ENCODE data around the gene PLXNA1. TPM values are rescaled to one million over a fixed set of nuclear protein-coding genes. Genes with fewer than 3 reads are reported as not detected.

Gene PLXNA1
- total RNA-seq, 4 donors from 2014 or later, result 20.8 to 56.7 (median 27.7) TPM

GRCh38 chr3:126948980-126949535 is 33.9 kb upstream of the PLXNA1 start:
- DNase-seq, result no peak
- H3K4me1 ChIP-seq, result no peaks in the 10 kb centered on the region
- intact Hi-C loops (cut with DNase I; ENCODE audit: low total_unique reads), result no loop called here
- H3K27ac ChIP-seq, result no peak overlapping the region
- no peaks in the 10 kb centered on the region for H3K36me3 ChIP-seq
- 92 to 93% methylated on average over 13 to 14 of the region's 14 CpGs for WGBS, 2 donors (ENCODE audit: low coverage in 1 of 2)
- H3K9me3 ChIP-seq, result no peaks in the 10 kb centered on the region
- H3K4me3 ChIP-seq, result no peak overlapping the region
- in situ Hi-C loops (cut with MboI; ENCODE audit: low pct_ligation_motif_present in 1 of 4, low pct_unique_long_range_greater_than_20kb in 1 of 4, low sequenced_read_pairs in 3 of 4), result no loop called here
- H3K27me3 ChIP-seq, result no peaks in the 10 kb centered on the region
- no peak for TF ChIP-seq CTCF (IDR thresholded peaks at IDR 0.05)
- TF ChIP-seq POLR2AphosphoS5 (IDR thresholded peaks at IDR 0.05), result no peak
- no peak for TF ChIP-seq POLR2A (IDR thresholded peaks at IDR 0.05)
- no peak for TF ChIP-seq EP300 (IDR thresholded peaks at IDR 0.05; ENCODE audit: low read depth)

- no peak for DNase-seq
- intact Hi-C loops (cut with DNase I; ENCODE audit: low total_unique reads), result no loop called here
- Histone ChIP-seq H3K9me3 (no peaks in the 10 kb centered on the region), H3K4me1 (no peaks in the 10 kb centered on the region), H3K27ac (no peak overlapping the region), H3K36me3 (no peaks in the 10 kb centered on the region), H3K4me3 (no peak overlapping the region), H3K27me3 (no peaks in the 10 kb centered on the region)
- in situ Hi-C loops (cut with MboI; ENCODE audit: low pct_ligation_motif_present in 1 of 4, low pct_unique_long_range_greater_than_20kb in 1 of 4, low sequenced_read_pairs in 3 of 4), result no loop called here
- 92 to 100% methylated on average over 1 to 5 of the region's 5 CpGs for WGBS, 2 donors (ENCODE audit: low coverage in 1 of 2)
- no peak for TF ChIP-seq EP300 (IDR thresholded peaks at IDR 0.05; ENCODE audit: low read depth)
- TF ChIP-seq CTCF (IDR thresholded peaks at IDR 0.05), result no peak
- TF ChIP-seq POLR2A (IDR thresholded peaks at IDR 0.05), result no peak
- TF ChIP-seq POLR2AphosphoS5 (IDR thresholded peaks at IDR 0.05), result no peak
Observed at GRCh38 chr3:126951561-126951960, 31.4 kb upstream of the PLXNA1 start.

DNA sequence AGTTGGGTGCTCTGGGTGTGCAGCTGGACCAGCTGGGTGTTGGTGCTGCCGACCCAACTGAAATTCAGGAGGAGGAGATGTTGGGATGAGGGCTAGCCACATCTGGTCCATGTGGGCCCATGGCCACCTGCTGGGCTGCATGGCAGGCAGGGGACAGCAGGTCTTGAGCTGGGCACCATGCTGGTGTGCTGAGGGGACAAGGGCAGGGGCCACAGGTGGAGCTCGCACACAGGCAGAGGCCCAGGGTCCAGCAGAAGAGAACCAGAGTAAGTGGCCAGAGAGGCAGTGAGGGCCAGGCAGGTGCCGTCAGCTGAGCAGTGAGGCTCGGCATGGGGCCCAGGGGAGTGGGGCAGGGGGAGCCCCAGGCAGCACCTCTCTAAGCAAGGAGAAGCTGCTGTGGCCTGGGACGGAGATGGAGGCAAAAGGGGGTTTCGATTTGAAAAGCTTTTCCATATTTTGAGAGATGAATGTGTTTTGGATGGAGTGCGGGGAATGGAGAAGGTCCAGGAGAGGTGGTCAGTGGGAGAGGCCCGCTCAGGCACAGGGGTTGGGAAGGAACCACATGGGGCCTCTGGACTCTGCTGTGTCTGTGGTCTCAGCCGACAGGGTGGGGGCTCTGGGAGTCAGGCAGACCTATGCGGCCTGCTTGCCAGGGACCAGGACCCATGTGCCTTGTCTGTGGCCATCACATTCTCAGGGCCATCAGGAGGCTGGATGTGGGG is 30.5 kb upstream of the PLXNA1 start:
- TF ChIP-seq POLR2AphosphoS5 (IDR thresholded peaks at IDR 0.05) (no peak), POLR2A (IDR thresholded peaks at IDR 0.05) (no peak), CTCF (IDR thresholded peaks at IDR 0.05) (no peak), EP300 (IDR thresholded peaks at IDR 0.05; ENCODE audit: low read depth) (no peak)
- Histone ChIP-seq H3K4me1 (no peaks in the 10 kb centered on the region), H3K27me3 (no peaks in the 10 kb centered on the region), H3K4me3 (no peak overlapping the region), H3K36me3 (no peaks in the 10 kb centered on the region), H3K9me3 (no peaks in the 10 kb centered on the region), H3K27ac (no peak overlapping the region)
- 91 to 93% methylated on average over 3 to 10 of the region's 10 CpGs for WGBS, 2 donors (ENCODE audit: low coverage in 1 of 2)
- DNase-seq, result no peak
- intact Hi-C loops (cut with DNase I; ENCODE audit: low total_unique reads) (no loop called here), in situ Hi-C loops (cut with MboI; ENCODE audit: low pct_ligation_motif_present in 1 of 4, low pct_unique_long_range_greater_than_20kb in 1 of 4, low sequenced_read_pairs in 3 of 4) (no loop called here)

DNA sequence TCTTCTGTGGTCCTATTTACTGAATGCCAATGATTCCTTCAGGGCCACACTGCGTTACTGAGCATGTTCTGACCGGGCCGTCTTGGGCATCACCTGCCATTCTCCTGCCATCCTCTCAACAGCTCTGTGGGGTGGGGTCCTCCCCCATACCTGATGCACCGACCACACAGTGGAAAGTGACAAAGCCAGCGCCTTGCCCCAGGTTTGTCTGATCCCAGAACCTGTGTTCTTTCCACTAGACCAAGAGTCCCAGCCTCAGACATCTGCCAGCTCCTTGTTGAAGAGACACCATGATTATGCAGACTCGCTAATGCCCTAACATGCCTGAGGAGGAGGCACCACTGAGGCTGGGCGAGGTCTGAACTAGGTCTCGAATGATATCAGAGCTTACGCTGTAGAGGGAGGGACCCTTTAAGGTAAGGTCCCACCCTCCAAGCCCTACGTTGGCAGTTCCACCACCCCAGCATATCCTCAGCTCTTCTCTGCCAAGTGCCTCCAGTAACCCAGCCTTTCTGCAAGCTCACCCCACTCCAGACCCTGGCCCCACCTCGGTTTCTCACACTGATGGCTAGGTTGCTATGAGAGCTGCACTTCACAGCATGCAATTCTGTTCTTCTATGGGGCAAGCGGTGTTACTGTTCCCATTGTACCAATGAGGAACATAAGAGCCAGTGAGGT is 29.8 kb upstream of the PLXNA1 start:
- no peaks in the 10 kb centered on the region for H3K36me3 ChIP-seq
- no peaks in the 10 kb centered on the region for H3K9me3 ChIP-seq
- H3K27ac ChIP-seq, result no peak overlapping the region
- in situ Hi-C loops (cut with MboI; ENCODE audit: low pct_ligation_motif_present in 1 of 4, low pct_unique_long_range_greater_than_20kb in 1 of 4, low sequenced_read_pairs in 3 of 4) (no loop called here), intact Hi-C loops (cut with DNase I; ENCODE audit: low total_unique reads) (no loop called here)
- WGBS, 2 donors (ENCODE audit: low coverage in 1 of 2), result 92% methylated on average over 12 of the region's 12 CpGs; no CpG with 5 or more reads in 1 of the 2 donors
- no peak overlapping the region for H3K4me3 ChIP-seq
- TF ChIP-seq POLR2A (IDR thresholded peaks at IDR 0.05) (no peak), EP300 (IDR thresholded peaks at IDR 0.05; ENCODE audit: low read depth) (no peak), POLR2AphosphoS5 (IDR thresholded peaks at IDR 0.05) (no peak), CTCF (IDR thresholded peaks at IDR 0.05) (no peak)
- H3K27me3 ChIP-seq, result no peaks in the 10 kb centered on the region
- H3K4me1 ChIP-seq, result no peaks in the 10 kb centered on the region
- no peak for DNase-seq

Data from transverse colon (tissue), 4 donors.